Bronchial epithelial cell (primary cell): ENCODE measurements around the gene EIF3F. TPM values are rescaled to one million over a fixed set of nuclear protein-coding genes. Genes with fewer than 3 reads are reported as not detected.
A peak's percentile ranks its signal among the peaks of the same experiment; 100 is the strongest.

Experiments used
- DNase-seq: peaks from one replicate; pipeline ENCODE4 v3.0.0-alpha.2; 2010; ENCODE audit warnings: low read depth
- FAIRE-seq: peaks from 2 replicates; lab custom pipeline; 2011; peaks lifted over from hg19 to GRCh38; lab: Jason Lieb, UNC
- H3K27me3 ChIP-seq: 2 replicates; pipeline ENCODE4 v1.5.1; 2011; ENCODE audit warnings: low read length; ENCODE audit not compliant: control insufficient read depth, insufficient read depth
- H3K36me3 ChIP-seq: 2 replicates; pipeline ENCODE4 v1.5.1; 2011; ENCODE audit warnings: low read length; ENCODE audit not compliant: control insufficient read depth, insufficient read depth
- H3K4me3 ChIP-seq: 2 replicates; pipeline ENCODE4 v1.5.1; 2011; ENCODE audit warnings: mild to moderate bottlenecking, low read depth, low read length, control low read depth
- CTCF ChIP-seq: IDR thresholded peaks from 2 replicates; pipeline ENCODE4 v1.5.1; 2011; ENCODE audit warnings: mild to moderate bottlenecking, moderate library complexity, low read length, control low read depth, inconsistent platforms; ENCODE audit not compliant: insufficient read depth, severe bottlenecking
- total RNA-seq: library from RNA; depleted of rRNA; stranded (reverse); fragments of >200 nt; gene quantifications from 2 replicates; pipeline ENCODE4 v1.2.1, GENCODE V29; 2014

EIF3F gene
- total RNA-seq, 1 donor from 2014 or later = 222 TPM

GRCh38 chr11:7955191-7955590, 31.9 kb upstream of the EIF3F start:
- Histone ChIP-seq H3K4me3 (no peak overlapping the region), H3K27me3 (no peaks in the 10 kb centered on the region), H3K36me3 (no peaks in the 10 kb centered on the region)
- no peak for FAIRE-seq
- DNase-seq = no peak
- no peak for TF ChIP-seq CTCF

GRCh38 chr11:7964261-7964660, 22.9 kb upstream of the EIF3F start:
- H3K36me3 ChIP-seq = no peaks in the 10 kb centered on the region
- H3K27me3 ChIP-seq = no peaks in the 10 kb centered on the region
- no peak for TF ChIP-seq CTCF
- H3K4me3 ChIP-seq = no peak overlapping the region
- FAIRE-seq (no peak), DNase-seq (no peak)

GRCh38 chr11:7964873-7965272, 22.3 kb upstream of the EIF3F start:
- H3K4me3 ChIP-seq = no peak overlapping the region

GRCh38 chr11:7965386-7965785, 21.8 kb upstream of the EIF3F start, which contains the start of gene NLRP10:
Gene NLRP10 (minus strand): TSS chr11:7965447. CDS start chr11:7963495, 1,952 bp downstream.
- H3K27me3 ChIP-seq = no peaks in the 10 kb centered on the region
- no peak for TF ChIP-seq CTCF
- peak; percentile 95 for DNase-seq
- no peaks in the 10 kb centered on the region for H3K36me3 ChIP-seq
- peak; percentile 18 for FAIRE-seq
- H3K4me3 ChIP-seq = no peak within 1 kb of the TSS

More at GRCh38 chr11:7964873-7965272, 22.3 kb upstream of the EIF3F start:
- DNase-seq = peak; percentile 90
- FAIRE-seq = no peak
- no peak for TF ChIP-seq CTCF
- no peaks in the 10 kb centered on the region for H3K27me3 ChIP-seq
- no peaks in the 10 kb centered on the region for H3K36me3 ChIP-seq

GRCh38 chr11:7967097-7967496, 20.0 kb upstream of the EIF3F start:
- FAIRE-seq (peak; percentile 92), DNase-seq (peak; percentile 85)
- H3K36me3 ChIP-seq = no peaks in the 10 kb centered on the region
- no peak overlapping the region for H3K4me3 ChIP-seq
- H3K27me3 ChIP-seq = no peaks in the 10 kb centered on the region
- TF ChIP-seq CTCF = no peak

- no peaks in the 10 kb centered on the region for H3K27me3 ChIP-seq
- H3K4me3 ChIP-seq = no peak overlapping the region
- TF ChIP-seq CTCF = no peak
- FAIRE-seq = no peak
- peak; percentile 21 for DNase-seq
- no peaks in the 10 kb centered on the region for H3K36me3 ChIP-seq
Measured at GRCh38 chr11:7967826-7968225, 19.3 kb upstream of the EIF3F start.
